Cortex of kidney (tissue), 1 donor: Measurements from ENCODE around the gene SLC9A4.

Experiments
- DNase-seq: peaks from one replicate; lab custom pipeline; 2025; lab: John Stamatoyannopoulos, UW

Gene SLC9A4

GRCh38 chr2:102473020-102473419, at the start of gene SLC9A4:
SLC9A4 (plus strand) TSS chr2:102473226; CDS start chr2:102473760, 534 bp downstream.
- DNase-seq = no peak

DNA sequence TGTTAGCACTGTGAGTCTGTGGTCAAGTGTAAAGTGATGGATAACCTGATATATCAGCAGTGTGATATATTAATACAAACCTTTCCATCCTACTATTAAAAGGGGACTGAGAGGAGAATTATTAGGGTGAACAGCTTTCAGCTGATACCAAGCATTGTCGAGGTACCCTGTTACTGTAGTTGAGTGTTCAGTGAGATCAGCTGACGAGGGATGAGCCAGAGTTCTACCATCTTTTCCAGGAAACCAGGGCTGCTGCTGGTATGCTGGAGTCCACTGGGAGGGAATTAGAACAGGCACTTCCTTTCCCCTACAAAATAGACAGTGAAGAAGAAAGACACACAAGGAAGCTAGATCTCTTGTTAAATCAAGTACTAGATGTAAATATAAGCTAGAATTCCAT, 49.7 kb upstream of the SLC9A4 start:
- no peak for DNase-seq

- DNase-seq = no peak
These were observed 48.3 kb upstream of the SLC9A4 start for GRCh38 chr2:102424754-102425153.

DNA sequence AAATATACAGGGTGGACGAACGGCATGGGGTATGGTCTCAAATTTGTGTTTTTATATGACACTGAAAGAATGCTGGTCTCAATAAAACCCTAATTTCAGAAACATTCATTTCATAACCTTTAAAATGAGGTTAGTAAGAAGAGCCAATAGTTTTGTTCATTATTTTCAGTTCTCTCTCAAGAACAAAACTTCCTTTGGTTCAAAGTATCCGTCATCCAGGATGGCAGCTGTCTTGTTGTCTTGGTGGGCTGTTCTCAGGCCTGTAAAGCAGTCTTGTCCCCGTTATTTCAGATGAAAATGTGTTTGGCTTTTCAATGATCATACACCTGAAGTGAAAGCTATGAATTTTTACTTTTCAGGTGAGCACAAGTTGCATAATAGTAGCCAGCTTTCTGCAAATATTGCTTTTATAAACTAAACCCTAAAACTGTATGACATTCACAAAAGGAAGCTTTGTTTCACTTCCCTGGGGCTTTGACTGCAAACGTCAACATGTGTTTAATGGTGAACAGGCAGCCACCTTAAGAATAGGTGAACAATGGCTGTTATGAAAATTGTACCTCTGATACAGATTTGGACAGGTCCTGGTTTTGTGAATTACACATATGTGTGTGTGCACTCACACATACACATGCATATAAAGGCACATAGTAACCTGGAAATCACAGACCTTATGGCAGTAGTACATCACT, 47.4 kb upstream of the SLC9A4 start:
- DNase-seq = no peak

DNA sequence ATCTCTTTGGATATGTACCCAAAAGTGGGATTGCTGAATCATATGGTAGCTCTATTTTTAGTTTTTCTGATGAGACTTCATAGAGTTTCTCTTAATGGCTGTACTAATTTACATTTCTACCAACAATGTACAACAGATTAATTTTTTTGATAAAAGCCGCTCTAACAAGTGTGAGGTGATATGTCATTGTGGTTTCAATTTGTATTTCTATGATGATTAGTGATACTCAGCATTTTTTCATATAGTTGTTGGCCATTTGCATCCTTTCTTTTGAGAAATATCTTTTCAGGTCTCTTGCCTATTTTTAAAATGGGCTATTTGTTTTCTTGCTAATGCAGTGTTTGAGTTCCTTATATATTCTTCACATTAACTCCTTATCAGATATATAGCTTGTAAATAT, 45.8 kb upstream of the SLC9A4 start:
- no peak for DNase-seq

DNA sequence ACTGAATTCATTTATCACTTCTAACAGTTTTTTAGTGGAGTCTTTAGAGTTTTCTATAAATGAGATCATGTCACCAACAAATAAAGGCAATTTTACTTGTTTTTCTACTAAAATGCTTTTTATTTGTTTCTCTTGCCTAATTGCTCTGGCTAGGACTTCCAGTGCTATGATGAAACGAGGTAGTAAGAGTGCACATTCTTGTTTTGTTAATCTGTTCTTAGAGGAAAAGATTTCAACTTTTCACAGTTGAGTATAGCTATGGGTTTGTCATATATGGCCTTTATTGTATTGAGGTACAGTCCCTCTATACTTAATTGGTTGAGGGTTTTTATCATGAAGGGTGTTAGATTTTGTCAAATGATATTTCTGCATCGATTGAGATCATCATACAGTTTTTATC, 44.5 kb upstream of the SLC9A4 start:
- DNase-seq = no peak

DNA sequence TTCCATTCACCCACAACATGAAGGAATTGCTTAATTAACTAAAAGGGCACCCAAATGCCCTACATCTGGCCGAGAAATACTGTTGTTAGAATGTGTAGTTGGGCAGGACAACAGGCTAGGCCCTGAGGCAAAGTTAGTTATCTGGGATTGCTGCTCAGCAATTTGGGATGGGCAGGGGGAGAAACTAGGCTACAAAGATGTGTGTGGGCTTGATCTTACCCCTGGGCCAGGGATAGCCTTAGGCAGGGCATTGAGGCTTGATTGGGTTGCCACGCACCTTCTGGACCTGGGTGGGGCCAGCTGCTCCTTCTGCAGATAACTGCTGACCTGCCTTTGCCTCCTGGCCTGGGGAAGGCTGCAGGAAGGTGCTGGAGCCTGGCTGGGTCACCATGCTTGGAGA, 40.6 kb upstream of the SLC9A4 start:
- no peak for DNase-seq

GRCh38 chr2:102433973-102434654, 38.9 kb upstream of the SLC9A4 start:
- no peak for DNase-seq

- DNase-seq = no peak
These were observed 38.2 kb upstream of the SLC9A4 start for GRCh38 chr2:102434655-102435381.

DNA sequence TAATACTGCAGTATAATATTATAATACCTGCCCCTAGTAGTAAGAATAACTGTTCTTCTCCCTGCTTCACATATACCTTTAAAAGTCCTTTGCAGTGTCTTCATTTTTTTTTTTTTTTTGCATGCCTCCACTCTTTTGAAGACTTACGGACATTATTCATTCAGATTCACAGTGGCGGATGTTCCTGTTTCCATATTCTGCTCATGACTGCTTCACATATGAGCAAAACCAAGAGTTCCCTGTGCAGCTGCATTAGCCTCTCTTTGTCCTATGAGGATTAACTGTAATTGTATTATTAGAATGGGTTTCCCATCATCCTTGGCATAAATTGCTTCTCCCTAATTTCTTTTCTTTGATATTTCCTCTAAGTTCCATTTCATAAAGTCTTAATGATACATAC, 37.3 kb upstream of the SLC9A4 start:
- DNase-seq = no peak

- no peak for DNase-seq
These were observed 36.7 kb upstream of the SLC9A4 start for GRCh38 chr2:102436323-102436722.

GRCh38 chr2:102437122-102437521, 35.9 kb upstream of the SLC9A4 start:
- DNase-seq = no peak

GRCh38 chr2:102438111-102438510, 34.9 kb upstream of the SLC9A4 start:
- no peak for DNase-seq

GRCh38 chr2:102438578-102438977, 34.4 kb upstream of the SLC9A4 start:
- no peak for DNase-seq

- DNase-seq = no peak
These were observed 33.8 kb upstream of the SLC9A4 start for GRCh38 chr2:102439065-102439695.

- DNase-seq = no peak
These were observed 29.8 kb upstream of the SLC9A4 start for GRCh38 chr2:102442967-102443828.

DNA sequence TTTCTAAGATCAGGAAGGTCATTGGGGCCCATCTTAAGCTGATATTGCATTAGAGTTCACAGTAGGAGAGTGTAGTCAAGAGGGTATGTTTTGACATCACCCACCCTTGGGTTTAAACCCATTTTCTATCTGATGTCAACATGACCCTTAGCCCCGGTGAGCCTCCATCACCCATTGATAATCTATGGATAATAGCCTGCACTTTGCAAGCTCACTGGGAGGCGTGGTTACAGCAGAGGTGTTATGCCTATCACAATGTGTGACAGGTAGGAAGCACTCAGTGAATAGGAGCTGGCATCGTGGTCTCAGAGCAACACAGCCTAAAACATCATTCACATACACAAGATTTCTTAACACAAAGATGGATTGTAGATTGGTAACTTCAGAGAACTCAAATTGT, 28.8 kb upstream of the SLC9A4 start:
- DNase-seq = no peak

DNA sequence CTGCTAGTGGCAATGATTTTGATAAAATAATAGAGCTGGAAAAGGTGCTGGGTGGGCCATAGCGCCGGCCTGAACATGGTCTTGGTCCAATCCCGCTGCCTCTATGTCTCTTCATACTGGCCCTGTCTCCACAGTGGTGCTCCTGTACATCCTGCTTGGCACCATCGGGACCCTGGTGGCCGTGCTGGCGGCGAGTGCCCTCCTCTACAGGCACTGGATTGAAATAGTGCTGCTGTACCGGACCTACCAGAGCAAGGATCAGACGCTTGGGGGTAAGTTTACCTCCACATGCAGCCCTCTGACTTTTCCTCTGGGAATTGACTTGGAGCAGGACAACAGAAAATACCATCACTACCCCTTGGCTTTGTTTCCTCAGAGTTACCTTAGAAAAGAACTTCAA, 26.1 kb upstream of the SLC9A4 start:
- DNase-seq = no peak

- no peak for DNase-seq
These were observed 23.6 kb upstream of the SLC9A4 start for GRCh38 chr2:102449370-102449974.

DNA sequence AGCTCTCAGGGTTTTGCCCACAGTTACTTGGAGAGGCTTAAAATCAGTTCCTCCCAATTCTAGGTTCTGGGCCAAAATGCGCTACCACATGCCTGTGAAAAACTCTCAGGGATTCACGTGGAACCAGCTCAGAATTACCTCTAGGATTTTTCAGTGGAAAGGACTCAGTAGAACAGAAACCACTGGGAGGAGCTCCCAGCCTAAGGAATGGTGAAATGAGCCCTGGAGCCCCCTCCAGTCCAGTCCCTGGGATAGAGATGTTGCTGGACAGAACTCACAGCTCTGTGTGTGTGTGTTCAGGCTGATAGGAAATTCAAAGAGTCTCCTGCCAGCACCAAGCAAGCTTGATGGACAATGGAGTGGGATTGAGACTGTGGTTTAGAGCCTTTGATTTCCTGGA, 21.1 kb upstream of the SLC9A4 start:
- no peak for DNase-seq

DNA sequence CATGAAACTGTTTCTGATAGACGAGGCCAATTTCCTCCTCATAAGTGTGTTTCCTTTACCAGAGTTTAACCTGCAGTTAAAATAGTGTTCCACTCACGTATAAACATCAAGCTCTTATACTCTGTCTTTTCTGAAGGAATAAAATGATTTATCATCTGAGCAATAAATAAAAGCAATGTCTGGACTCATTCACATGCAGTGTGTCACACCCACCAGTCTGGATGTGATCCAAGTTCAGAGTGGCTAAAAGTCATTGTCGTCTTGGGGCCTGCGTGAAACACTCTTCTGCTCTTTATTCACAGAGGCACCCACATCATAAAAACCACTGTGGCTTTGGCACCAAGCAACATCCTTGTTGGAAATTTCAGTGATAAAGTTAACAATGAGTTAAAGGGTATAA, 19.5 kb upstream of the SLC9A4 start:
- no peak for DNase-seq
